T-helper 22 cell (primary cell): ENCODE measurements around the gene SLC18A2.

Source experiments
- DNase-seq: peaks from one replicate; pipeline ENCODE4 v3.0.0-alpha.2; 2020; ENCODE audit warnings: low read depth

Gene SLC18A2

DNA sequence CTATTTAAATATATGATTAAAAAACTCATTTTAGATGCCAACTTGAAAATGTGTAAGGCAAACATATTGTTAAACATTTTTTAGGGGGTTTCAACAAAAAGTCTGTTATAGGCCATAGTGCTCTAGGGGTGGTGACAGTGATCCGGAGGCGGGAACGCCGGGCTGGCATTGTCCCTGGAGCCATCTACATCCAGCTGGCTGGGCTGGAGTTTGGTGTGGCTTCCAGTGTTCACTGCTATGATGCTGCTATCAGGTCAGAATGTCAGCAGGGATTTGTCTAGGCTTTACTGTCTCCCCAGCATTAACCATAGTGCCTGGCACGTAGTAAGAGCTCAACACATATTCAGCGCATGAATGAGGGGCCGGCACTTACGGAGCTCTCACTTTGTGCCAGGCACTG is 1.9 kb upstream of the SLC18A2 start:
- DNase-seq: no peak

DNA sequence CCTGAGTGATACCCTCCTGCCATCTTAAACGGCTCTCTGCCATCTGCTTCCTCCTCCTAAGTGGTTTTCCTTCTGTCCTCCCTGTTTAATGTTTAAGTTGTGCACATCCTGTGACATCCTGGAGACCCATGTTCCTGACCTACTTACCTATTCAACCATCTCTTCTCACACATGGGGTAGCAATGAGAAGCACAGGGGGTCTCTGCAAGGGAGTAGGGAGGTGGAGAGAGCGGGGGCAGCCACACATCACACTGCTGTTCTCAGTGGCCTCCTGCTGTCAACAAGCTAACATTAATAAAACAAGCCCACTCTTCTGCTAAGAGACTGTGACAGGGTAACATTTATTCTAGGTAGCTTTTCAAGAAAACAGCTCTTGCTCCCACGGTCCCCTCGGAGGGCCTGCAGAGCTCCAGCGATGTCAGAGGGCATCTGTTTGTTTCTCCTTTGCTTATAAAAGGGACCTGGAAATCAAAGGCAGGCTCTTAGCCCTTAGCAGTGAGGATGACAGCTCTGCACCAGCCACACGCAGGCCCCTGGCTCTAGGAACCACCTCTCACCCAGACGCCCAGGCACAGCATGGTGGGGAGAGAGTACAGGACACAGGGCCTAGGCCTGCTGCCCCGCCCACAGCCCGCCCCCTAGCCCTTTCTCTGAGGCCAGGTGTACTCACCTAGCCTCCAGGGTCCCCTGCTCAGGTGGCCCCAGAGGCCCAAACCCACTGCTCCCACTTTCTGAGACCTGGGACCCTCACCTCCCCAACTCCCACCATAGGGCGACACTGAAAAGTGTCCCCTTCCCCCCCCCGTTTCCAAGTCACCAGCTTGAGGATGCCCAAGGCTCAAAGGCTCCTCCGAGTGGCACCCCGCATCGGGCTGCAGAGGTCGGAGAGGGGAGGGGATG is 943 bp upstream of the SLC18A2 start:
- no peak for DNase-seq

DNA sequence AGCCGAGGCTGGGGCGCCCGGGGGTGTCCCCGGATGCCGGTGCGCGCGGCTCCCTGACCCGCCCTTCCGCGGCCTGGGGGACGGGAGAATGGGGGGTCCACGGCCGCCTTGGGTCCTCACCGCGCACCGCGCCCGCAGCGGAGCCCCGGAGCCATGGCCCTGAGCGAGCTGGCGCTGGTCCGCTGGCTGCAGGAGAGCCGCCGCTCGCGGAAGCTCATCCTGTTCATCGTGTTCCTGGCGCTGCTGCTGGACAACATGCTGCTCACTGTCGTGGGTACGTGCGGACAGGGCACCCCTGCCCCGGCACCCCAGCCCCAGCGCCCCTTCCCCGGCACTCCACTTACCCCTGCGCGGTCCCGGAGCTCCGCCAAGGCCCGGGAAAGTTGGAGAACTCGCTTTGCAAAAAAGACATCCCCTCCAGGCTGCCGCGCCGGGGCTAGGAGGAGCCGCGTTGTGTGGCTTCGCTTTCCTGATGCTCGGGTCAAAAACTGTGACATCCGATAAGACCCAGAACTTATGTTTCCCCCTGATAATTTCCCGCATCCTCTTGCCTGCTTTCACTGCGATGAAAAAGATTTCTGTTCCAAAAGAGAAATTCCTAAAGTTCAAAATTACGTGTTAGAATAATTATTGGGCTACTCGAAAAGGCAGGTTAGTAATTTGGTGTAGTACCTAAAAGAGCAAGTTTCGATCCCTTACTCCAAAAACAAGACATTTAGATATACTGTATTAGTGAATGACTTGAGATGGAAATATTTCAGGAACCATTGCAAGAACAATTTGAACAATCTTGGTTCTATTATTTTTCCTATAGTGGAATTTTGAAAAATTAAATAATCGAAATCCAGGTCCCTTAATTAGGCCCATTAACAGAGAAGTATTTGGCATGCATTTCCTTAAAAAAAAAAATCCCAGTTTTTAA is 888 bp downstream of the SLC18A2 start:
- DNase-seq: no peak

DNA sequence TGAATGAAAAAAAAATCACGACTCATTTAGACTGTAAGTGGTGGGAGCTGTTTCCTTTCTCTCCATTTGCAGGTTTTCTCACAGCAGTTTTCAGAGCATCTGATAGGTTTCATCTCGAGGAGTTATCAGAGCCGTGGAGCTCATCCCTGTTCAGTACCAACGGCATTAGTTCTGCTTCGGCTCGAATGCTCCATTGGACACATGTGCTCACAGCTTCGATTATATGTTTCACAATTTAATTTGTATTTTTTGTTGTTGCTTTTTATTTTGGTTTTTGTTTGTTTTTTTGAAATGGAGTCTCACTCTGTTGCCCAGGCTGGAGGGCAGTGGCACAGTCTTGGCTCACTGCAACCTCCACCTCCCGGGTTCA is 1.5 kb downstream of the SLC18A2 start:
- no peak for DNase-seq

DNA sequence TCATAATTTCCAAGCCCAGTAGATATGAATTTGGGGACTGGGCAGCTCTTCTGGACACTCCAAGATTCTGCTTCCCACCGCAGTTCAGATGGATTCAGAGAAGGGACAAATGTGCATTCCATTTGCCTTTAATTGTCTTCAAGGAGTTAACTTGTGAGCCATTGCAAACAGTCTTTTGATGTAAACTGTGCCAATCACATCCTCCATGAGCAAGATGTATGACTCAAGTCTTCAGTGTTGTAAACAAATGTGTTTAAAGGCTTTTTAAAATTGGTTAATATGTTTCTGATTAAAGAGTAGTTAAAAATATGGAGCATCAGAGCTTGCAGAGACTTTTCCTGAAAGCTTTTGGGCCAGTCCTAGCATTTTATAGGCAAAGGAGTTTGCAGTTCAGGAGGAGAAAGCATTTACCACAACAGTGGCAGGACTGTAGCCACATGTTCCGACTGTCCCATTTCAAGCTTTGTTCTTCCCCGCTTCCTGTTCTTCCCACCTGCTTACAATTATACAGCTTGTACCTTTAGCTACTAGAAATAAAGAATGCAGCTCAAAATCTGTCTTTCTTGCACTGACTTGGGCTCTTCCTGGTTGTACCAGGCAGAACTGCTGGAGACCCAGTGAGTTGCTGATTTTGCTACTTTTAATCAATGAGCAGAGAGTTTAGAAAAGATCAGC is 6.2 kb downstream of the SLC18A2 start:
- no peak for DNase-seq

DNA sequence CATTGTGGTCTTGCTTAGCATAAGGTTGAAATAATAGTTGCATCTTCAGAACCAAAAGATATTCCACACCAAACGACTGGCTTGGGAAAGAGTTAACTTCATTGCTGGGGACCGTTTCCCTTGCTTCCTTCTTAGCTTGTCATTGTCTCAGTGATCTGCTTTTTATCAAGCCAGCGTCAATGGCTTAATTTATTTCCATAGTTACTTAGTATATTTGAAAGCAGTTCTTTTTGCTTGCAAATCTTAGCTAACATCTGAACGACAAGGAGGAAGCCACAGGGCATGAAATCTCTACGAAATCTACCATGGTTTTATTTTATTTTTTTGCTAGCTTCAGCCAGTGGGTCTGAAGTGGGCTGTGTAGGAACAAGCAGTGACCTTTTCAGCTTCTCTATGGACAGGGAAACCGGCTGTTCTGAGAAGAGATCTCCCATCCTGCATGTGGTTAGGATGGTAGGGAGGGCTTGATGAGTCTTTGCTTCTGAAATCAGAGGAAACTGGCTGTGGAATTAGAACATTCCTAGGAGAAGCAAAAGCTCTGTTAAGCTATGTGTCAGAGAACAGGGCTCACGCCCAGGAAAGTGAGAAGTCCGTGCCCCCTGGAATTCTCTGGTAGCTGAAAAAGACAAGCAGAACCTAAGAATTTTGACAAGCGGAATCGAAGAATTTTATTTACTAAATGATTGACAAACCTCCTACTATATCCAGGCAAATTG is 8.0 kb downstream of the SLC18A2 start:
- no peak for DNase-seq

DNA sequence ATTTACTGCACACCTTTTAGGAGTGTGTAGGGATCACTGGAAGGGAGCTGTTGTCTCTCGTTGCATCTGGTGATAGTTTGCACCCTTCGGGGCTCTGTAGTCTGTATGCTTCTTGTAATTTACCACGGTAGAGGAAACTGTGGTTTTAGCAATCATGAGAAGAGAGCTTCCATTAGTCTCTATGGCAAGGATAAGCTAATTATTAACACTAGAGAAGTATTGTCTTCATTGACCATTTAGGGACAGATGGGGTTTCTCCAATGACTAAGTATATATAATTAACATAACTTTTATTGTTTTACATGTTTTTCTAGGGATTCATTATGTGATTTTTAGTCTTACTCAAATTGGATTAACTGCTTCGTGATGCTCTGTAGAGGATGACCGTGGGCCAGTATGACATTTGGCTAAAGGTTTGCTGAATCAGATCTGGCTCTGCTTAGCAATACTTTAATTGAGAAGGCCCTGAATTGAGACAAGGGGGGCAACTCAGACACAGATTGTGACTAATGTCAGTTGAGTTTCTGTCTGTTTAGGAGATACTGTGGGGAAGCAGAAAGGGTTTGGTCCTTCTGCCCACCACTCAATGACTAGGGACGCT is 8.7 kb downstream of the SLC18A2 start:
- no peak for DNase-seq

DNA sequence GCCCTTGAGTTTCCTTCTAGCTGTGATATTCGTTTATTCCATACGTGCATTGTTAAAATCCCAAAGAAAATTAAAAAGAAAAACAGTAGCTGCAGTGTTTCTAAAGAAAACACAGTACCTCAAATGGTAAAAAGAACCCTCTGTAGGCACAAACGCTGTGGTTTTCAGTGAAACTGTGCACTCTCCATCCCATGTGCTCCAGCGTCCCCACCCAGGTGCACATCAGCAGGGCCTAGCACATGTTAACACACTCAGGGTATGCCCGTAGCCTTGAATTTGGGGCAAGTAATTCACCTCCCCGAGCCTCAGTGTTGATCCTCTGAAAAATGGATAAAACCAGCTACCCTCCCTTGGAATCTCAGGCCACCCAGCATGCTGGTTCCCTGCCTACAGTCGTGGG is 9.5 kb downstream of the SLC18A2 start:
- DNase-seq: no peak

DNA sequence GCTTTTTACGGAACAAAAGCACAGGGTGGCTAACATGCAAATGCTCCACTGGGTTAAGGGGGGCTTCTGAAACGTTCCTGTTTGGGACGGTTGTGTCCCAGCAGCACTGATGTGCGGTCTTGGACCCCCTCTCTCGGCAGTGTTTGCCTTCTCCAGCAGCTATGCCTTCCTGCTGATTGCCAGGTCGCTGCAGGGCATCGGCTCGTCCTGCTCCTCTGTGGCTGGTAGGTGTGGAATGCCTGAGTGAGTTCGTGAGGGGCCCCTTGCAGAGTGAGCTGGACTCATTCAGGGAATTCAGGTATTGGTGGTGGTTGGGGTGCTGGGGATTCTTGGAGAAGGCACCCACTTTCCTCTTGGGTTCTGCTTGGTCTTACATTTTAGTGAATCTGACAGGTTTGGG is 13.0 kb downstream of the SLC18A2 start:
- no peak for DNase-seq

DNA sequence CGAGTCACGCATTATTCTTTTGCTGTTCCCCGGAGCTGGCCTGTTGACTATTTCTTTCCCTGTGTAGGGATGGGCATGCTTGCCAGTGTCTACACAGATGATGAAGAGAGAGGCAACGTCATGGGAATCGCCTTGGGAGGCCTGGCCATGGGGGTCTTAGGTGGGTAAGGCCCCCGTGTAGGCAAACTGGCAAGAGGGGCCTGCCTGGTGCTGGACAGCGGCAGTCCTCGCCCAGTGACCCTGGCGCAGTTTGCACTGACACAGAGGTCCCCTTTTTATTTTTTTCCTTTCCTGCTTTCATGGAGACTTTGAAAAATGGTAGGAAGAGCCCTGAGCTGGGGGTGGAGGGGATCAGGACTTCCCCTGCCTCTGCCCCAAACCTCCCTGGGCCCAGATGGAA is 13.4 kb downstream of the SLC18A2 start:
- no peak for DNase-seq

DNA sequence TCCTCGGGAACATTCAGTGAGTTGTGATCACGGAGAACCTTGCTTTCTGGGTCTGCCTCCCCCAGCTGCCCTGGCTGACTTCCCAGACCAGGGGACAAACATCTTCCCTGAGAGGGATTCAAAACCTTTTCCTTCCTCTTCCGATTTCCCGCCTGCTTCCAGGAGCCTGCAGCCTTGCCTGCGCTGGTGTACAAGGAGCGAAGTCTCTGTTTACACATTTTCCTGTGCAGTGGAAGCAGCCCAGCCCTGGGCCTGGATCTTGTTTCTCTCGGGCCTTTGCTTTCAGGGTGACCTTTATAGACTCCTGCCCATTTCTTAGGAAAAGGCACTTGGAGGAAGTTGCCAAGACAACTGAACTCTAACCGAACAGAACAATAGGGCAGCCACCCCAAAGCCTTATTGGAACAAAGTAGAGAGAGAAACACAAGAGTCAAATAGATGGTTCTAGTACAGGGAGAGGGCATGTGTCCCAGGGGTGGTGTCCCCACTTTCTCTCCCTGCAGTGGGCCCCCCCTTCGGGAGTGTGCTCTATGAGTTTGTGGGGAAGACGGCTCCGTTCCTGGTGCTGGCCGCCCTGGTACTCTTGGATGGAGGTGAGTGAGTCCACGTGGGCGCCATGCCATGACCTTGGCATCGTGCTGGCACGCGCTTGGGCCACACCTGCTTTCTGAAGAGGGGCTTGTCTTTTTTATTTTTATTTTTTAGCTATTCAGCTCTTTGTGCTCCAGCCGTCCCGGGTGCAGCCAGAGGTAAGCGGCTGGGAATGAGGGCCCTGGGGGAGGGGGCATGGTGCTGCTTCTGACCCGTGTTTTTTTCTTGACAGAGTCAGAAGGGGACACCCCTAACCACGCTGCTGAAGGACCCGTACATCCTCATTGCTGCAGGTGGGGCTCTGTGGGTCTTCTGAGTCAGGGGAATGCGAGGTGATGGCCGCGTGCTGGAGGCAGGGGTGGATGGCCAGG is 14.1 kb downstream of the SLC18A2 start:
- no peak for DNase-seq

DNA sequence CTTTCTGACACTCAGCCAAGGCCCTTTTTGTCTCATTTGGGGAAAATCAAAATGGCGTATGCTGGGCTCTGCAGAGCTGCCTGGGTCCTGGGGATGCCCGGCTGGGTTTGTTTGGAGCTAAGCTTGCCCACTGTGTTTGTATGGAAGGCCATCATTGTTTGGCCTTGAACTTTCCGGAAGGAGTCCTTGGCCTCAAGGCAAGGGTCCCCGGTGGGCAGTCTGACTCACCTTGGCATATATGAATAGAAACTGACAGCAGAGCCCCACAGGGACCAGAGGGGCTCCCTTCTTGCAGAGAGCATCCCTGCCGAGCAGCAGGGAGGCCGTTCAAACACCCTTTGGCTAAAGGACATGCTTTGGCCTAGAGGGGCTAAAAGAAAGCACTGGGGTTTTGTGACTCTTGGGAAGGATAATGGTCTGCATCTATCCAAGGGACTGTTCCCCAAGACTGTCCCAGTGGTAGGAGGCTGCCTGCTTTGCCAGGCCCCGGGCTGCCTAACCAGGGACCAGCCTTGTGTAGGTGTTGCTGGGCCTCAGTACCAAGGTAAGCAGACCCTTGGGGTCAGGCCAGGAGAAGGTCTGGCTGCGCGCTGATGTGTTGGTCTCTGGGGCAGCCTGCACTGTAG is 15.0 kb downstream of the SLC18A2 start:
- no peak for DNase-seq

DNA sequence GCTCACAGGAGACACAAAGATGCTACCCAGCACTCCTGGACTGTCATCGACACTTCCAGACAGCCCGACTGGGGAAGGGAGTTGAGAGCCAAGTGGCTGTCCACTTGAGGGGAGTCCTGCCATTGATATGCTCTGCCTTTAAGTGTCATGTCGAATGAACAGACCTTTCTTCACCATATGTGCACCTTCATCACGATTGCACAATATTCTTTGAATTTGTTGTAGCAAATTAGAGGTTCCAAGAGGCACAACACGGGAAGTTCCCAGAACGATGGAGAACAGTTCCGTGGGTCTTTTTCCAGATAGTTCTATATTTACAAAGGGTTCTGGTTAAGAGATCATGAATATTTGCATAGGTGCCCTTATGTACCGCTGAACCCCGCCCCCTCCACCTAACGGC is 16.0 kb downstream of the SLC18A2 start:
- DNase-seq: no peak

DNA sequence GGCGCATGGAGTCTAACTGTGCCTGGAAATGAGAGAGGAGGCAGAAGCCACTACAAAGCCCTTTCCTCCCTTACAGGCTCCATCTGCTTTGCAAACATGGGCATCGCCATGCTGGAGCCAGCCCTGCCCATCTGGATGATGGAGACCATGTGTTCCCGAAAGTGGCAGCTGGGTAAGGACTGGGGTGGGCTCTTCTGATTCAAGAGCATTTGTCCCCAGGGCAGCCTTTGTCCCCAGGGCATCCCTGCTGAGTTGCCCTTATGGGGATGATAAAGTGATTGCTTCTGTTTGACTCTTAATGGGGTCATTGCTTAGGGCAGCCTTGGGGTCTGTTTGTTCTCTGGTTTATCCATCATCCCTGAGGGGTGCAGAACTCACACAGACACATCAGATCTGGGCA is 16.8 kb downstream of the SLC18A2 start:
- DNase-seq: no peak

DNA sequence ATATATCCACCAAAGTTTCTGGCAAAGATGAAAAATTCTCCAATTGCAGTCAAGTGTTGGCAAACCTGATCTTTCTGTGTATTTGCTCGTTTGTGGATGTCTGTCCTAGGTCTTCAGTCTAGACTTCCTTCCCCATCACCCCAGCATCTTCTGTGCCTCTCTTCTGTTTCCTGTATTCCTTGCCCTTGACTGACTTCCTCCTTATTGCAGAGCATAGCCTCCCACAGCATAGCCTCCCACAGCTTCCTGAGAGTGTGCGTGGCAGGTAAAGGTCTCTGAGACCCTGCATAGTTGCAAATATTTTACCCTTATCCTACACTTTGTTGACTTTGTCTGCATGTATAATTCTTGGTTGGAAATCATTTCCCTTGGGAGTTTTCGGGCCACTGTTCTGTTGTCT is 18.4 kb downstream of the SLC18A2 start:
- DNase-seq: no peak

DNA sequence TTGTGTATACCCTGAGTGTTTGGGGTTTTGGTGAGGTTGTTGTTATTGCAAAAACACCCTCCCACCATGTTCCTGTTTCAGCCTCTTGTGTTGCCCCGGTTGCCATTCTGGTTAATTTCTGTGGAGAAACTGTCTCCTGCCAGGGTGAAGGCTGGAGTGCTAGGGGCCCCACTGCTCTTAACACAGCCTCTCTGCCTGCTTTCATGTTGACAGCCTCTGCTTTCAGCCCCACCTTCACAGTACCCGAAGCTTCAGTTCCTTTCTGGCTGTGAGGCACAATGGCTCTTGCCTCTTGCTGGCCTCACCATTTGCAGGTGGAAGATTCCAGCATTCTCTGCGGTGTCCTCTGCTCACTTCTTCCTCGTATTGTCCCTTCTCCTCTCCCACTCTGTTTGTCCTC is 19.2 kb downstream of the SLC18A2 start:
- no peak for DNase-seq

DNA sequence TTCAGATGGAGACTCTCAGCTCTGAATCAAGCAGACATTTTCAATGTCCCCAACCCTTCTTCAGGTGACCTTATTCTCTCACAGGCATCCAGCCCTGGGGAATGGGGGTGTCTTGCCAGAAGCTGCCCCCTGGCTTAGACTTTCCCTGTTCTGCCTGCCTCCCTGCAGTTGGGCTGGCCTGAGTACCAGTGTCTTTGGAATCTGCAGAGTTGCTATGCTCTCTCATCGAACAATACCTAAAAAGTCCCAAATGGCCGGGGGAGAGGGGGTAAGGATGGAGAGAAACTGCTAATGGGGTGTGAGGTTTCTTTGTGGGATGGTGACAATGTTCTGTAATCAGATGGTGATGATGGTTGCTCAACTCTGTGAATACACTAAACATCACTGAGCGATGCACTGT is 20.6 kb downstream of the SLC18A2 start:
- no peak for DNase-seq

DNA sequence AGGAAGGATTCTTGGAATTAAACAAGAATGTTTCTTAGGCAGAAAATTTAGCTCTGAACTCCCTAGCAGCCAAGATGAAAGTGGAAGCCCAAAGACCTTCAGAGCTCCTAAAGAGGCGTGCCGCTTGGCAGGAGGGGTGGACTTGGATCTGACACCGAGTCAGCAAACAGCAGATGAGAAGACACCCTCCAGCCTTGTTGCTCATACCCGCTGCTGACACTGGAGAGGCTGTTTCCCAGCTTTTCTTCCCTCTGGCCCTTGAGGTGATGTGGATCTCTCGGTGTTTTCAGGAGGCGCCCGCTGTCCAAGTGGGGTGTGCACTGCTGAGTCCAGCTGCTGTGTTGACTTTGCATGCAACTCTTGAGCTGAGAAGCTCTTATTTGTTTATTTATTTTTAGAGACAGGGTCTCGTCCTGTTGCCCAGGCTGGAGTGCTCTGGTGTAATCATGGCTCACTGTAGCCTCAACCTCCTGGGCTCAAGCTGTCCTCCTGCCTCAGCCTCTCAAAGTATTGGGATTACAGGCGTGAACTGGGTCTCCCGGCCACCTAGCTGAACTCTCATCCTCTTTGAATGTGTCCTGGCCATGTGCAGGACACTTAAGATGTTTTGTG is 21.5 kb downstream of the SLC18A2 start:
- no peak for DNase-seq

DNA sequence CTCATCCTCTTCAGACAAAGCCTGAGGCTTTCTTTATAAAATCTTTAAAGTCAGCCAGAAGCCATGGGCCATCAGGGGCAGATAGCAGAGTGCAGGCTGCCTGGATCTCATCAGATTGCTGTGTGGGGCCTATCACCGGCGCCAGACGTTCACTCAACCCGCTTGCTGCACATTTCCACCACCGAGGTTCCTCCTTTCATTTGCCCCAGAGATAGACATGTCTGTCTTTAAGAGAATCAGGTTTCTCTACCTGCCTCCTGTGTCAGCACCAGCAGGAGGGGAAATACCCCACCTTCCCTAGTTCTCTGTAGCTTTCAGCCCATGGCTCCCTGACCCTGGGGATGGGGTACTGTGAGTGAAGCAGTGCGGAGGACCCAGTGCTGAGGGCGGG is 22.0 kb downstream of the SLC18A2 start:
- no peak for DNase-seq

DNA sequence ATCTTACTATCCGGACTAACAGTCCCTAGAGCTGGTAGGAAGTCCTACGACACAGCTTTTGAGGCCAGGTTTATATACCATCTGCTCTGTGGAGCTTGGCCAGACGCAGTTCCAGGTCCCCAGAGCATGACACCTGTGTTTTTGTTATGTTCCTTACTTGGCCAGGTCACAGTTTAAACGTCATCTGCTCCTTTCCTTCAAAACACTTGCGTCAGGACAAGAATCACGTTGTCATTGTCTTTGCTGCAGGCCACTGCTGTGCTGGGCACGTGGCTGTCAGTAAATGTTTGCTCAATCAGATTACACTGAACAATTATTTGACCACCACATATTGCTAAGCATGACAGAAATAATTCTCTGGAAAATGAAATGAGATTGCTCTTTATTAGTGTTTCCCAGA is 23.9 kb downstream of the SLC18A2 start:
- no peak for DNase-seq
